Ramos (cell line): ENCODE measurements around the gene MRGPRG.

Experiments used
- in situ Hi-C: fragments of 300-500 bp; cut with MboI; formaldehyde crosslinking; loops from one replicate; pipeline ENCODE4 v1.14.3; 2022; ENCODE audit warnings: low sequenced_read_pairs; ENCODE audit not compliant: unreplicated experiment

The MRGPRG gene

DNA sequence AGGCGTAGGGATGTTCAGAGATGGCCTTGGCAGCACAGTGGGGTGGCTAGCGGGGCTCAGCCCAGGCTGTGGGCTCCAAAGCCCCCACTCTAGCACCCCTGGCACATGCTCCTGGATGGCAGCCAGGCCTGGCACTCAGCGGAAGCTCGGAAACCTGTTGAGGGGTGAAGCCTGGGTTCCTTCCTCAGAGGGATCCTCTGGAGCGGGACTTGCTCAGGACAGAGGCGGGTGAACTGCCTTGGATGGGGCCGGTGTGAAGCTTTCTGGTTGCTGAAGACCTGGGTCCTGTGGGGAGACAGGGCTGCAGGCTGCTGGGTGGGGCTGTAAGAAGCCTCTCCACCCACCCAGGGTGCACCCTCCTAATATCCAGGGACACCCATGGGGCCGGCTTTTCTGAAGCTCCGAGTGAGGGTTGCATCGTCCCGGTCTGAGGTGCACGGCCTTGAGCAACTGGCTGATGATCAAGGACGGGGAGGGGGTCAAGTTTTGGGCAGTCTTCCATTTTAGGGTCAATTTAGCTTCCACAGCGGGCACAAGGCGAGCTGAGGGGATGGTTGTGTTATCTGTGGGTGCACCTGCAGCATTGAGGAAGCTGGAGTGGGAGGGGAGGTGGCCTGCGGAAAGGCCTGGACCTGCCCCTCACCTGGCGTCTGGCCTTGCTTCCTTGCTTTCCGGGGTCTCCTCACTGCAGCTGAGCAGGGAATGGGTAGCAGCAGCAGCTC lies 8.4 kb upstream of the MRGPRG start:
- in situ Hi-C loops, result no loop called here

GRCh38 chr11:3225826-3226750 lies 7.5 kb upstream of the MRGPRG start:
- in situ Hi-C loops, result no loop called here

DNA sequence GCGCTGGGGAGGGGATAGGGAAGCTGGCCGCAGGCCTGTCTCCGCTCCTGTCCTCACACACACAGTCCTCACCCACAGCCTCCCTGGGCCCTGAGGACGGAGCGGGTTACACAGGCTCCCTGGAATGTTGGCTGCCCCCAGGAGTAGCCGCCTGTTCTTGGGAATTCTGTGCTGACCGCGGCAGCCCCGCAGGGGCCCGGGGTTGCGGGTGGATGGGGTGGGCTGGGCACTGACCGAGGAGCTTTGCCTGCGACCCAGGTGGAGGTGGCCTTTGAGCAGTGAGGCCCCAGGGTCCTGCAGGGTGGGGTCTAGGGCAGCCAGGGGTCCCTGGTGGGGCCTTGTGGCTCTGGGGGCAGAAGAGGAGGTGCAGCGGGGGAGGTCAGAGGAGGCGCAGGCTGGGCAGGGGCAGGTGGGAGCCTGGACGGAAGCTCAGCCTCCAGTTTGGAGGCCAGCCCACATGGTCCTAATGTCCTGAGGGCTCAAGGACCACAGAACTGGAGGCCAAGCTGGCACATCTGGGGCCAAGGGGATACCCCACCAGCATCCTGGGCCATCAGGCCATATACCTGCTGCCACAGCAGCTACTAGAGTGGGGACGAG lies 6.6 kb upstream of the MRGPRG start:
- in situ Hi-C loops, result no loop called here

DNA sequence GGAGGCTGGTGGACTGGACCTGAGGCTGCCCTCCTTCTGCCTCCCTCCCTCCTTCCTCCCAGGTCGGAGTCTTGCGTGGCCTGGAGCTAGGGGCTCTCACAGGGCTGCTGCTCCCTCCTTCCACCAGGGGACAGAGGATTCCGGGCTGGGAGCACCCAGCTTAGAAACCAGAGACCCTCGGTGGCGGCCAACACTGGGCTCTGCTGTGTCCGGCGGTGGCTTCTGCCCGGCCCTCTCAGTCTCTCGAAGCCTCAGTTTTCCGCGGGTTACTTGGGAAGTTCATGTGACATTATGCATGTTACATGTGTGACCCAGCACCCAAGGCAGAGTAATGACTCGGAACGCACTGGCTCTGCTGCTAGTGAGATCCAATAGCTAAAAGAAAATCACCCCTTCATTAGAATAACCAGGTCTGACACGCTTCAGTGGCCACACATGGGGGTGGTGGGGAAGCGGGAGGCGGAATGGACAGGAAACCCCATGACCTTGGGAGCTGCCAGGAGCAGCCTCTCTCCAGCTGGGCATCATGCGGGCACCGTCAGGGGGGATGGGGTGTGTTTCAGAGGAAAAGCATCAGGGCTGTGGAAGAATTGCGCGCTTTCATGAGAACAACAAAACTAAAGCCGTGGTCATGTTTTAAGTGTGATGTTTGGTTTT lies 5.9 kb upstream of the MRGPRG start:
- in situ Hi-C loops, result no loop called here

DNA sequence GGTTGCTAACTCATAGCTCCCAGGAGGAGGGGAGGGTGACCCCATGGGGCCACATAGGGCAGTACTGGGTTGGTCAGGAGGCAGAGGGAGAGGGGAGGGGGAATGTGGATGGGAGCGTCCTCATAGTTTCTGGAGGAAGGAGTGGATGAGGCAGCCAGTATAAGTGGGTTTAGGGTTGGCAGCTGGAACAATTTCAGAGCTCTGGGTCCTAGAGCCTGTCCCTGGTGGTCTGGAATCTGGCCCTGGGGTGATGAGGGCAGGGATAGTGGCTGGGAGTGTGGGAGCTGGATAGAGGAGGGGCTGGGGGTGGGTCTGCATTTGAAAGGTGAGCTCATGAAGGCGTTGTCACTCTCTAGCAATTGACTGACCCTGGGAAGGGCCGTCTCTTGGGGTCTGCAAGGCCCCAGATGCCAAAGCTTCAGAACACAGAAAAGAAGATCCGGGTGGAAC lies 5.3 kb upstream of the MRGPRG start:
- in situ Hi-C loops, result no loop called here

DNA sequence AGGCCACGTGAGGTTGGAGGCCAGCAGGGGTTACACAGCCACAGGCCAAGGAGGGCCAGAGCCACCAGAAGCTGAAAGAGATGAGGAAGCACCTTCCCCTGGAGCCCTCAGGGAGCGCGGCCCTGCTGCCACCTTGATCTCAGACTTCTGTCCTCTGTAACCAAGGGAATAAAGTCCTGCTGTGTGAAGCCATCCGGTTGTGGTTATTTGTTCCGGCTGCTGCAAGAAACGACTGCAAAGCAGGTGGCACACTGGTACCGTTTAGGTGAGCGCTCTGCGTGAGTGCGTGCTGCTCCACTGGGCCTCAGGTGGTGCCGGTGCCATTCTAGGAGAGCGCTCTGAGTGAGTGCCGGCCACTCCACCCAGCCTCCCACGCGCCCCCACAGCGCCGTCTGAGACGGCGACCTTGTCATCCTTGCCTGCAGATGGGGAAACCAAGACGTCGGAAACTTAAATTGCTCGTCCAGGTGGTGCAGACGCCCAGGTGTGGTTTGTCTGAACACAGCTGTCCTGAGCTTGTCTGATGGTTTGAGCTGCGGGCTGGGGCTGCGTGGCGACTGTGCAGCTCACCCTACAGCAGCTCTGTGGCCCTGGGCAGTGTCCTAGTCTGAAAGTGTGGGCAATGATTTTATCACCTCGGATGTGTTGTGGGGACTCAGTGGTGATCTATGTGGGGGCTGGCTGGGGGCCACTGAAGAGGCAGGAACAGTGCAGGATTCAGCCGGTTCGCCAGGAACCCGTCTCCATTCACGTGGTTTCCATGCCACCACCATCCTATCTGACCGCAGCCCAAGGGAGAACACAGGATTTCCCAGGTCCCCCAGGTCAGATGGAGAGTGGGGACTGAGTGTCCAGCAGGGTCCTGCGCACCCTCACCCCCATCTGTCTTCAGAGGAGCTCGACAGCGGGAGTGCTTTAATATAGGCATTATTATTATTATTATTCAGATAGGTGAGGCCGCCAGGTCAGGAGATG lies 4.6 kb upstream of the MRGPRG start:
- in situ Hi-C loops, result no loop called here

GRCh38 chr11:3222003-3222855 lies 3.6 kb upstream of the MRGPRG start:
- in situ Hi-C loops, result no loop called here

- in situ Hi-C loops, result no loop called here
Measured at GRCh38 chr11:3221408-3222002, 2.9 kb upstream of the MRGPRG start.

DNA sequence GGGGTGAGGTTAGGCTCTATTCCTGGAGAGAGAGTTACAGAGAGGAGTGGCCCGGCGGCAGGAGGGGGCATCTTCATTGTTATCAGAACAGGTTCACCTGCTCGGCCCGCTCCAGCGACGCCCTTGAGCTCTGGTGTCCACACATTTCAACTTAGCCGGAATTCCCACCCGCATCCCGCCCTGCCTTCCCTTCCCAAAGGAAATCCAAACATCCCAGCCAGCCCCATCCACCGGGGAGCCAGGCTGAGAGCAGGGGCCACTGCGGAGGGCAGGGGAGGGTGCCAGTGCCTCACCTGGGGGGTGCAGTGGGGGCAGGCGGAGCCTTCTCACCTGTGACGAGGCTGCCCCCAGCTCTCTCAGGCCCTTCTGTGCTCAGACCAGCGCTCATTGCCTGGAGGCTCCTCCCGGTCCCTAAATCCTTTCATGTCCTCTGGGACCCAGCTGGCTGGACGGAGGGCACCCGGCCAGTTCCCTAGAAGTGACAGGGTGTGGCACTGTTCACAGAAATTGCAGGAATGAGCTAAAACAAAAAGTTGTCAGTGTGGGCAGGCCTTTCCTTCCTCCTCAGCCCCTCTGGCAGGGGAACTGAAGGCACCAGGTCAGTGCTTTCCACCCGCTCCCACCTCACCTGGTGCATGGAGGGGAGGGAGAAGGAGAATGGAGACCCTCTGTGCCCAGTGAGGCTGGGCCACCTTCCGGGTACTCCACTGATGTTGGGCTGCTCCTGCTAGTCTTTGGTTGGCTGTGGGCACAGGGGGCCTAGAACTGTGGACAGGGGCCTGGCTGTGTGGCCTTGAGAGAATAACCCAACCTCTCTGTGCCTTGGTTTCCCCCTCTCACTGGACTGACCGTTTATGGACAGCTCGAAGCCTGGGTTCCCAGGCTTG lies 2.2 kb upstream of the MRGPRG start:
- in situ Hi-C loops, result no loop called here

DNA sequence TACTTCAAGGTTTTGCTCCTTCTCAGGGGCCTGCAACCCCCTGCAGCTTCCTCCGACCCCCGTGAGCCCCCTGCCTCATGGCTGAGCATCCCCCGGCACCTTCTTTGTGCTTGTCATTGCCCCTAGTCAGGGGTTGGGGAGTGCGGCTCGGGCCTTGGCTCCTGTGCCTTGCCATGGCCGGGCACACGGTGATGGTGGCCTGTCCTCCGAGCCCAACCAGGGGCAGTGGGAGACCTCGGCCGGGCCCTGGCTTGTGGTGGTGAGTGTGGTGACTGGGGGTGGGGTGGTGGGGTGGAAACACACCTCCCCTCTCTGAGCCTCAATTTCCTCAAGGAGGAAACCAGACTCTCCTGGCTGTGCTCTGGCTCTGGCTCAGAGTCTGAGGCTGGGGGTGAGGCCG lies 1.5 kb upstream of the MRGPRG start:
- in situ Hi-C loops, result no loop called here

GRCh38 chr11:3219281-3219892 lies 774 bp upstream of the MRGPRG start:
- in situ Hi-C loops, result no loop called here

- in situ Hi-C loops, result no loop called here
Measured at GRCh38 chr11:3217818-3218482, 663 bp downstream of the MRGPRG start.

- in situ Hi-C loops, result no loop called here
Measured at GRCh38 chr11:3216027-3216525, 2.5 kb downstream of the MRGPRG start.

DNA sequence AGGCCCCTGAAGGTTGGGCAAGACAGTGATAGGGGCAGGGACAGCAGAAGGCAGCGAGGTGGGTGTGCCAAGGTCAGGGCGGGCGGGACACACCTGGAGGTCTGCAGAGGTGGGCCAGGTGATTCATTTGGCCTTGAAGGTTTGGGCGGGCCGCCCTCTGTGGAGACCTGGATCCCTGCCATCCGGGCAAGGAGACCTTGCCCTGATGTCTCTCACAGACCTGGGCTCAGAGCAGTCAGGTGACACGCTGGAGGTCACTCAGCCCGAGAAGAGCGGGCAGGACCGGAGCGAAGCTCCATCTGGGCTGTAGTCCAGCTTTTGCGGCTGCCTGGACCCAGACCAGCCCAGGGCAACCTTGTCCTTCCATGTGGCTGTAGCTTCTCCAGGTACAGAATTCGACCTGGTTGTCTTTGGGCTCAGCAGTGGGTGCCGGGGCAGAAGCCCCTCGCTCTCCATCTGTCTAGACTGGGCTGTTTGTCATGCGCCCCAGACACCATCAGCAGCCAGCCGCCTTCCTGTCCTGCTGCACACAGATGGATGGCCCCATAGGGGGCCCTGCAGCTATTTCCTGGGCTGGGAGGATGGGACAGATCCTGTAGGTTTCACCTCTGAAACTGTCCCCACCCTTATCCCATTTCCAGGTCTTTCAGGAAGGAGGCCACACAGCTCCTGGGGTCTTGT lies 3.1 kb downstream of the MRGPRG start:
- in situ Hi-C loops, result no loop called here

DNA sequence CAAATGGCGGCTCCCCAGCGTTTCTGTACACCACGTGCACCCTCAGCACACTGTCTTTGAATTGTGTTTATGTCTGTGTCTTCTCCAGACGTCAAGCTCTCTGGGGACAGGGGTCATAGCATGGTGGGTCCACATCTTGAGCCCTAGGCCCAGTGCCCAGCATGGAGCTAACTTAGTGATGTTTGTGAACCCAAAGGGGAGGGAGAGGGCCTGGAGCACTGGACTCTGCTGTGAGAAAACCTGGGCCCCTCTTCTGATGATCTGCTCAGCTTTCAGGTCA lies 4.3 kb downstream of the MRGPRG start:
- in situ Hi-C loops, result no loop called here
